Astrocyte (in vitro differentiated cells and primary cell): ENCODE results near the gene PELI2. TPM values are rescaled to one million over a fixed set of nuclear protein-coding genes. Genes with fewer than 3 reads are reported as not detected.

ENCODE experiments used
- DNase-seq: peaks from one replicate; pipeline ENCODE4 v3.0.0-alpha.2; 2010; ENCODE audit warnings: low read depth
- FAIRE-seq: peaks from 2 replicates; lab custom pipeline; 2011; peaks lifted over from hg19 to GRCh38; lab: Jason Lieb, UNC
- H2AFZ ChIP-seq: 2 replicates; pipeline ENCODE4 v1.6.0; 2012; ENCODE audit warnings: low read depth, low read length, inconsistent platforms
- H3K27ac ChIP-seq: 2 replicates; pipeline ENCODE4 v1.5.1; 2011; ENCODE audit warnings: low read depth, low read length, inconsistent platforms
- H3K27me3 ChIP-seq: 2 replicates; pipeline ENCODE4 v1.6.0; 2011; ENCODE audit warnings: low read length, inconsistent platforms; ENCODE audit not compliant: insufficient read depth
- H3K36me3 ChIP-seq: 2 replicates; pipeline ENCODE4 v1.5.1; 2011; ENCODE audit warnings: low read length, inconsistent platforms; ENCODE audit not compliant: insufficient read depth
- H3K4me1 ChIP-seq: 2 replicates; pipeline ENCODE4 v1.5.1; 2011; ENCODE audit warnings: low read length, inconsistent platforms; ENCODE audit not compliant: insufficient read depth
- H3K4me2 ChIP-seq: 2 replicates; pipeline ENCODE4 v1.6.0; 2012; ENCODE audit warnings: low read length, inconsistent platforms
- H3K4me3 ChIP-seq: 2 replicates; pipeline ENCODE4 v1.5.1; 2011; ENCODE audit warnings: low read depth, mild to moderate bottlenecking, low read length, inconsistent platforms; ENCODE audit not compliant: insufficient read depth
- H3K79me2 ChIP-seq: 2 replicates; pipeline ENCODE4 v1.6.0; 2012; ENCODE audit warnings: mild to moderate bottlenecking, low read length, inconsistent platforms; ENCODE audit not compliant: insufficient read depth
- H3K9ac ChIP-seq: 2 replicates; pipeline ENCODE4 v1.6.0; 2012; ENCODE audit warnings: mild to moderate bottlenecking, low read length, inconsistent platforms
- H3K9me3 ChIP-seq: 2 replicates; pipeline ENCODE4 v1.5.1; 2012; ENCODE audit warnings: low read depth, mild to moderate bottlenecking, low read length, inconsistent platforms; ENCODE audit not compliant: insufficient read depth
- H4K20me1 ChIP-seq: 2 replicates; pipeline ENCODE4 v1.6.0; 2012; ENCODE audit warnings: low read length, inconsistent platforms; ENCODE audit not compliant: insufficient read depth
- H3K27ac Mint-ChIP-seq: one replicate; pipeline ENCODE4 v1.8.0; 2021; ENCODE audit warnings: mild to moderate bottlenecking, mixed read lengths; ENCODE audit not compliant: unreplicated experiment
- H3K27me3 Mint-ChIP-seq: one replicate; pipeline ENCODE4 v1.8.0; 2021; ENCODE audit warnings: low read depth, mixed read lengths; ENCODE audit not compliant: unreplicated experiment
- H3K36me3 Mint-ChIP-seq: one replicate; pipeline ENCODE4 v1.8.0; 2021; ENCODE audit warnings: low read depth, mixed read lengths; ENCODE audit not compliant: unreplicated experiment
- H3K4me1 Mint-ChIP-seq: one replicate; pipeline ENCODE4 v1.8.0; 2021; ENCODE audit warnings: low read depth, mixed read lengths; ENCODE audit not compliant: unreplicated experiment
- H3K4me3 Mint-ChIP-seq: one replicate; pipeline ENCODE4 v1.8.0; 2021; ENCODE audit warnings: mild to moderate bottlenecking, moderate library complexity, mixed read lengths; ENCODE audit not compliant: unreplicated experiment
- H3K9me3 Mint-ChIP-seq: one replicate; pipeline ENCODE4 v1.8.0; 2021; ENCODE audit warnings: mild to moderate bottlenecking, mixed read lengths; ENCODE audit not compliant: unreplicated experiment
- CTCF ChIP-seq: IDR thresholded peaks from 2 replicates; pipeline ENCODE4 v1.5.1; 2011; ENCODE audit warnings: low read depth, mild to moderate bottlenecking, inconsistent platforms, low read length, moderate library complexity; ENCODE audit not compliant: insufficient read depth
- EZH2 ChIP-seq: IDR thresholded peaks from 2 replicates; pipeline ENCODE4 v1.6.1; 2012; ENCODE audit warnings: mild to moderate bottlenecking, low read length, inconsistent platforms; ENCODE audit not compliant: insufficient read depth
- total RNA-seq: library from RNA; stranded (reverse); gene quantifications from 2 replicates; pipeline ENCODE4 v1.2.1, GENCODE V29; 2021

Gene PELI2
- total RNA-seq, 1 donor from 2014 or later: 5.3 TPM

GRCh38 chr14:56092763-56093162, 25.4 kb upstream of the PELI2 start:
- H3K4me2 ChIP-seq: no peak overlapping the region
- Mint-ChIP-seq H3K4me1 (peaks cover 2% of the 10 kb centered on the region), H3K4me3 (no peak overlapping the region), H3K36me3 (no peaks in the 10 kb centered on the region), H3K27ac (no peak overlapping the region), H3K27me3 (peaks cover 11% of the 10 kb centered on the region), H3K9me3 (peaks cover 1% of the 10 kb centered on the region)
- DNase-seq: no peak
- FAIRE-seq: no peak
- no peak overlapping the region for H3K9ac ChIP-seq
- H3K27me3 ChIP-seq: peaks cover 7% of the 10 kb centered on the region
- H3K36me3 ChIP-seq: no peaks in the 10 kb centered on the region
- H3K27ac ChIP-seq: no peak overlapping the region
- H3K4me1 ChIP-seq: no peaks in the 10 kb centered on the region
- no peaks in the 10 kb centered on the region for H4K20me1 ChIP-seq
- H2AFZ ChIP-seq: no peak overlapping the region
- TF ChIP-seq EZH2 (no peak), CTCF (no peak)
- no peaks in the 10 kb centered on the region for H3K79me2 ChIP-seq
- H3K4me3 ChIP-seq: no peak overlapping the region
- no peaks in the 10 kb centered on the region for H3K9me3 ChIP-seq

- Mint-ChIP-seq H3K4me1 (peaks cover 3% of the 10 kb centered on the region), H3K9me3 (no peaks in the 10 kb centered on the region), H3K36me3 (no peaks in the 10 kb centered on the region), H3K27me3 (peaks cover 2% of the 10 kb centered on the region), H3K27ac (peak overlapping the region; percentile 12), H3K4me3 (no peak overlapping the region)
- Histone ChIP-seq H3K4me3 (no peak overlapping the region), H3K27ac (no peak overlapping the region), H3K27me3 (peaks cover 2% of the 10 kb centered on the region), H3K9ac (no peak overlapping the region), H2AFZ (no peak overlapping the region), H3K79me2 (no peaks in the 10 kb centered on the region), H3K4me2 (no peak overlapping the region), H4K20me1 (no peaks in the 10 kb centered on the region), H3K9me3 (no peaks in the 10 kb centered on the region), H3K36me3 (no peaks in the 10 kb centered on the region), H3K4me1 (no peaks in the 10 kb centered on the region)
- DNase-seq: no peak
- TF ChIP-seq CTCF: no peak
- no peak for TF ChIP-seq EZH2
- no peak for FAIRE-seq
These were observed 24.1 kb upstream of the PELI2 start for GRCh38 chr14:56094076-56094475.

GRCh38 chr14:56098021-56098420, 20.2 kb upstream of the PELI2 start:
- H2AFZ ChIP-seq: no peak overlapping the region
- no peaks in the 10 kb centered on the region for H3K36me3 Mint-ChIP-seq
- no peaks in the 10 kb centered on the region for H3K9me3 Mint-ChIP-seq

More at GRCh38 chr14:56098021-56098420, 20.2 kb upstream of the PELI2 start:
- Mint-ChIP-seq H3K27ac (no peak overlapping the region), H3K4me3 (no peak overlapping the region), H3K27me3 (peaks cover 2% of the 10 kb centered on the region), H3K4me1 (peaks cover 27% of the 10 kb centered on the region)
- Histone ChIP-seq H3K27ac (no peak overlapping the region), H4K20me1 (no peaks in the 10 kb centered on the region), H3K27me3 (peaks cover 2% of the 10 kb centered on the region), H3K4me2 (no peak overlapping the region), H3K9me3 (no peaks in the 10 kb centered on the region), H3K4me1 (peaks cover 6% of the 10 kb centered on the region), H3K9ac (no peak overlapping the region), H3K36me3 (no peaks in the 10 kb centered on the region), H3K4me3 (no peak overlapping the region), H3K79me2 (no peaks in the 10 kb centered on the region)
- DNase-seq: no peak
- no peak for FAIRE-seq
- TF ChIP-seq CTCF: no peak
- TF ChIP-seq EZH2: no peak
